IMR-90 (cell line): ENCODE results near the gene SPATA31D4. TPM values are rescaled to one million over a fixed set of nuclear protein-coding genes. Genes with fewer than 3 reads are reported as not detected.

Source experiments
- ATAC-seq: fragments of 200-7000 bp; cut with Tn5 transposase; 2 replicates; pipeline ENCODE4 v1.9.1; 2020; ENCODE audit warnings: low read depth, mild to moderate bottlenecking, moderate library complexity
- BruUV-seq: library from RNA; stranded (reverse); fragments of 400-500 nt; replicated peaks from 2 replicates; lab custom pipeline; 2021; lab: Mats Ljungman, UMichigan
- CTCF ChIA-PET: fragments of 300-600 bp; formaldehyde crosslinking; extraction: SDS; loops from one replicate; lab custom pipeline; 2021; ENCODE audit warnings: antibody characterized with exemption; lab: Yijun Ruan, JAX
- POLR2A ChIA-PET: fragments of 300-600 bp; sonication (Branson Sonifier 250); formaldehyde crosslinking; loops from one replicate; lab custom pipeline; 2022; ENCODE audit warnings: antibody characterized with exemption; ENCODE audit not compliant: unreplicated experiment; lab: Charles Lee
- DNase-seq: peaks from one replicate; pipeline ENCODE4 v3.0.0; 2013
- H2AFZ ChIP-seq: replicated peaks from 2 replicates; pipeline ENCODE3; 2013; ENCODE audit warnings: low read length, mild to moderate bottlenecking; ENCODE audit not compliant: poor library complexity
- H2AK5ac ChIP-seq: 2 replicates; pipeline ENCODE4 v1.6.1; 2013; ENCODE audit warnings: low read depth, low read length, inconsistent platforms
- H2AK9ac ChIP-seq: replicated peaks from 2 replicates; pipeline ENCODE3; 2013; ENCODE audit warnings: mild to moderate bottlenecking, low read depth, low read length, moderate library complexity; ENCODE audit not compliant: poor library complexity
- H2BK120ac ChIP-seq: 2 replicates; pipeline ENCODE4 v1.6.1; 2013; ENCODE audit warnings: low read depth, low read length, inconsistent platforms
- H2BK15ac ChIP-seq: 3 replicates; pipeline ENCODE4 v1.6.1; 2013; ENCODE audit warnings: low read depth, low read length, inconsistent platforms
- H2BK20ac ChIP-seq: 2 replicates; pipeline ENCODE4 v1.6.1; 2013; ENCODE audit warnings: low read depth, mild to moderate bottlenecking, inconsistent platforms, low read length, moderate library complexity
- H2BK5ac ChIP-seq: 2 replicates; pipeline ENCODE4 v1.6.1; 2013; ENCODE audit warnings: mild to moderate bottlenecking, low read depth, low read length, inconsistent platforms; ENCODE audit not compliant: poor library complexity, severe bottlenecking
- H3K14ac ChIP-seq: replicated peaks from 2 replicates; pipeline ENCODE4 v1.6.1; 2013; ENCODE audit warnings: low read depth, low read length, inconsistent platforms
- H3K18ac ChIP-seq: 2 replicates; pipeline ENCODE4 v1.6.1; 2013; ENCODE audit warnings: low read depth, low read length, control low read depth
- H3K23ac ChIP-seq: 2 replicates; pipeline ENCODE4 v1.6.1; 2013; ENCODE audit warnings: low read depth, low read length, inconsistent platforms
- H3K27ac ChIP-seq: 2 replicates; pipeline ENCODE4 v1.5.1; 2013; ENCODE audit warnings: mild to moderate bottlenecking, control low read depth, low read length; ENCODE audit not compliant: insufficient read depth
- H3K27me3 ChIP-seq: 2 replicates; pipeline ENCODE4 v1.6.1; 2013; ENCODE audit warnings: low read length; ENCODE audit not compliant: control insufficient read depth, insufficient read depth
- H3K36me3 ChIP-seq: 2 replicates; pipeline ENCODE4 v1.6.1; 2013; ENCODE audit warnings: low read length, mixed read lengths; ENCODE audit not compliant: control insufficient read depth, insufficient read depth
- H3K4ac ChIP-seq: 2 replicates; pipeline ENCODE4 v1.6.1; 2013; ENCODE audit warnings: low read depth, low read length, inconsistent platforms
- H3K4me1 ChIP-seq: 2 replicates; pipeline ENCODE4 v1.6.1; 2013; ENCODE audit warnings: low read length, mixed read lengths; ENCODE audit not compliant: control insufficient read depth, insufficient read depth
- H3K4me2 ChIP-seq: 2 replicates; pipeline ENCODE4 v1.6.1; 2013; ENCODE audit warnings: low read depth, mild to moderate bottlenecking, control low read depth, low read length, moderate library complexity
- H3K4me3 ChIP-seq: 2 replicates; pipeline ENCODE4 v1.5.1; 2013; ENCODE audit warnings: low read depth, mild to moderate bottlenecking, control low read depth, low read length, moderate library complexity; ENCODE audit not compliant: insufficient read depth
- H3K56ac ChIP-seq: 2 replicates; pipeline ENCODE4 v1.6.1; 2013; ENCODE audit warnings: low read length, inconsistent platforms; ENCODE audit not compliant: insufficient read depth; ENCODE audit errors: extremely low read depth
- H3K79me1 ChIP-seq, 2 experiments: 2 replicates each; pipeline ENCODE4 v1.6.1; 2013; ENCODE audit warnings: low read length in 2 of 2, inconsistent platforms in 1 of 2, low read depth in 1 of 2
- H3K9ac ChIP-seq: 2 replicates; pipeline ENCODE4 v1.6.1; 2013; ENCODE audit warnings: low read depth, low read length, control low read depth
- H3K9me1 ChIP-seq: 2 replicates; pipeline ENCODE4 v1.6.1; 2013; ENCODE audit warnings: low read length, inconsistent platforms; ENCODE audit not compliant: insufficient read depth
- H3K9me3 ChIP-seq: 2 replicates; pipeline ENCODE4 v1.6.1; 2013; ENCODE audit warnings: low read length; ENCODE audit not compliant: control insufficient read depth, insufficient read depth
- H4K20me1 ChIP-seq: 2 replicates; pipeline ENCODE4 v1.6.1; 2013; ENCODE audit warnings: low read length, inconsistent platforms; ENCODE audit not compliant: insufficient read depth
- H4K5ac ChIP-seq: 2 replicates; pipeline ENCODE4 v1.6.1; 2013; ENCODE audit warnings: mild to moderate bottlenecking, low read depth, low read length, control low read depth
- H4K8ac ChIP-seq, 2 experiments: 2 replicates each; pipeline ENCODE4 v1.6.1; 2013; ENCODE audit warnings: low read depth in 2 of 2, low read length in 2 of 2, control low read depth in 1 of 2, inconsistent platforms in 1 of 2
- H4K91ac ChIP-seq: 2 replicates; pipeline ENCODE4 v1.6.1; 2013; ENCODE audit warnings: low read depth, low read length, inconsistent platforms; ENCODE audit not compliant: insufficient read depth
- BHLHE40 ChIP-seq: fragments of 150-350 bp; IDR thresholded peaks from 2 replicates; pipeline ENCODE4 v1.6.1; 2016; ENCODE audit warnings: mild to moderate bottlenecking, low read depth, low read length
- CHD1 ChIP-seq: IDR thresholded peaks from 2 replicates; pipeline ENCODE4 v1.6.1; 2012; ENCODE audit warnings: low read depth, low read length, improper control_type of control experiment
- FOS ChIP-seq: fragments of 150-350 bp; IDR thresholded peaks from 2 replicates; pipeline ENCODE4 v1.6.1; 2016; ENCODE audit warnings: low read depth, low read length
- MAFK ChIP-seq: IDR thresholded peaks from 2 replicates; pipeline ENCODE4 v1.6.1; 2012; ENCODE audit warnings: low read depth, low read length, improper control_type of control experiment
- MAZ ChIP-seq: IDR thresholded peaks from 2 replicates; pipeline ENCODE4 v1.6.1; 2012; ENCODE audit warnings: low read depth, mild to moderate bottlenecking, low read length, improper control_type of control experiment, moderate library complexity, borderline replicate concordance
- POLR2A ChIP-seq: IDR thresholded peaks from 2 replicates; pipeline ENCODE4 v1.6.1; 2012; ENCODE audit warnings: mild to moderate bottlenecking, low read depth, low read length
- RFX5 ChIP-seq: IDR thresholded peaks from 2 replicates; pipeline ENCODE4 v1.8.0; 2012; ENCODE audit warnings: low read depth, mild to moderate bottlenecking, low read length, moderate library complexity
- SMC3 ChIP-seq: fragments of 150-350 bp; IDR thresholded peaks from 2 replicates; pipeline ENCODE4 v1.6.1; 2016; ENCODE audit warnings: low read depth, mild to moderate bottlenecking, antibody characterized with exemption, low read length, moderate library complexity
- WGBS, 2 experiments: methylation state at CpG; one replicate each; pipeline versions ENCODE4 v1.1.5 to v1.1.7; 2013; ENCODE audit warnings: missing lambda C conversion rate in 2 of 2; ENCODE audit not compliant: insufficient read length in 1 of 2; ENCODE audit errors: extremely low coverage in 2 of 2; 5-methylcytosine and 5-hydroxymethylcytosine counted together
- dilution Hi-C: fragments of 300-500 bp; cut with HindIII; formaldehyde crosslinking; loops from one replicate; pipeline ENCODE4 v1.14.3; 2018; ENCODE audit warnings: low sequenced_read_pairs; ENCODE audit not compliant: unreplicated experiment
- in situ Hi-C: fragments of 300-500 bp; cut with MboI; formaldehyde crosslinking; loops from 3 replicates; pipeline ENCODE4 v1.14.3; 2019; ENCODE audit warnings: low sequenced_read_pairs, inconsistent platforms, mixed read lengths
- intact Hi-C: fragments of 100-400 bp; cut with micrococcal nuclease; formaldehyde crosslinking; loops from 2 replicates; pipeline ENCODE4 v1.10.0; 2022
- polyA plus RNA-seq, 3 experiments: library from polyadenylated mRNA; depleted of rRNA; stranded (reverse); fragments of >200 nt; gene quantifications; 2 replicates each; pipeline ENCODE4 v1.2.3, GENCODE V29; 2012; ENCODE audit warnings: low replicate concordance in 1 of 3
- total RNA-seq: library from RNA; depleted of rRNA; stranded (reverse); fragments of >200 nt; gene quantifications from 2 replicates; pipeline ENCODE4 v1.2.3, GENCODE V29; 2012
- TF ChIP-seq, protein P1 (sequence below): conservative IDR thresholded peaks from 2 replicates; pipeline ENCODE4 v1.5.1; 2012; ENCODE audit warnings: mild to moderate bottlenecking, low read depth, low read length, improper control_type of control experiment
- TF ChIP-seq, protein P2 (sequence below): fragments of 150-350 bp; IDR thresholded peaks from 2 replicates; pipeline ENCODE4 v1.6.1; 2016; ENCODE audit warnings: low read depth, mild to moderate bottlenecking, low read length, moderate library complexity, borderline replicate concordance
- TF ChIP-seq, protein P3 (sequence below): fragments of 150-350 bp; IDR thresholded peaks from 2 replicates; pipeline ENCODE4 v1.6.1; 2017; ENCODE audit warnings: mild to moderate bottlenecking, antibody characterized with exemption, low read length, low read depth

Gene SPATA31D4
- total and polyA plus RNA-seq, 2 of the 4 experiments (the other 2 are of a cell fraction) = not detected

DNA sequence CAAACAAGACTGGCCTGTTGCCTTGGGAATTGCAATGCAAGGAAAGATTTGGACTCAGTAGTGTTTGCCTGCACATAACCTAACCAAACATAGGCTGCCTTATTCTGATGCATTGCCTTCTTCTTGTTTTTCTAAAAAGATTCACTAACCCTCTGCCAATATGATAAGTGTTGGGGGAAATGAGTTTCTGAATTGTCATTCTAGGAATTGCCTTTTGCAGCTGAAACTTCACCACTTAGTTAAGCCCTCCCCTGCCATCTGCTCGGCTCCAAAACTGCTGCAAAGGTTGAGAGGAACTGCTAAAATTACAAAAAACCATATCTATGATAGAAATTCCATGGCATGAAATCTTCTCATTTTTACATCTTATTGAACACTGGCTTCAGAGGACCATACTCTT, 41.6 kb upstream of the SPATA31D4 start:
- Histone ChIP-seq H4K5ac (no peak overlapping the region), H3K14ac (no peak overlapping the region), H3K36me3 (no peaks in the 10 kb centered on the region), H2AFZ (no peak overlapping the region), H3K9me3 (no peaks in the 10 kb centered on the region), H3K27me3 (no peaks in the 10 kb centered on the region), H4K8ac (no peak overlapping the region), H3K4ac (no peak overlapping the region), H4K91ac (no peak overlapping the region), H2BK20ac (no peak overlapping the region), H2AK5ac (no peak overlapping the region), H3K56ac (no peak overlapping the region), H3K23ac (no peak overlapping the region), H3K9ac (no peak overlapping the region), H3K4me3 (no peak overlapping the region), H2BK5ac (no peak overlapping the region), H3K18ac (no peak overlapping the region), H2AK9ac (no peak overlapping the region), H3K79me1 (no peaks in the 10 kb centered on the region), H2BK120ac (no peak overlapping the region), H2BK15ac (no peak overlapping the region), H4K20me1 (no peaks in the 10 kb centered on the region), H3K4me1 (no peaks in the 10 kb centered on the region), H3K9me1 (no peaks in the 10 kb centered on the region), H3K27ac (no peak overlapping the region), H3K4me2 (no peak overlapping the region)
- TF ChIP-seq, protein P1, sequence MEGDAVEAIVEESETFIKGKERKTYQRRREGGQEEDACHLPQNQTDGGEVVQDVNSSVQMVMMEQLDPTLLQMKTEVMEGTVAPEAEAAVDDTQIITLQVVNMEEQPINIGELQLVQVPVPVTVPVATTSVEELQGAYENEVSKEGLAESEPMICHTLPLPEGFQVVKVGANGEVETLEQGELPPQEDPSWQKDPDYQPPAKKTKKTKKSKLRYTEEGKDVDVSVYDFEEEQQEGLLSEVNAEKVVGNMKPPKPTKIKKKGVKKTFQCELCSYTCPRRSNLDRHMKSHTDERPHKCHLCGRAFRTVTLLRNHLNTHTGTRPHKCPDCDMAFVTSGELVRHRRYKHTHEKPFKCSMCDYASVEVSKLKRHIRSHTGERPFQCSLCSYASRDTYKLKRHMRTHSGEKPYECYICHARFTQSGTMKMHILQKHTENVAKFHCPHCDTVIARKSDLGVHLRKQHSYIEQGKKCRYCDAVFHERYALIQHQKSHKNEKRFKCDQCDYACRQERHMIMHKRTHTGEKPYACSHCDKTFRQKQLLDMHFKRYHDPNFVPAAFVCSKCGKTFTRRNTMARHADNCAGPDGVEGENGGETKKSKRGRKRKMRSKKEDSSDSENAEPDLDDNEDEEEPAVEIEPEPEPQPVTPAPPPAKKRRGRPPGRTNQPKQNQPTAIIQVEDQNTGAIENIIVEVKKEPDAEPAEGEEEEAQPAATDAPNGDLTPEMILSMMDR = no peak
- TF ChIP-seq, protein P2, sequence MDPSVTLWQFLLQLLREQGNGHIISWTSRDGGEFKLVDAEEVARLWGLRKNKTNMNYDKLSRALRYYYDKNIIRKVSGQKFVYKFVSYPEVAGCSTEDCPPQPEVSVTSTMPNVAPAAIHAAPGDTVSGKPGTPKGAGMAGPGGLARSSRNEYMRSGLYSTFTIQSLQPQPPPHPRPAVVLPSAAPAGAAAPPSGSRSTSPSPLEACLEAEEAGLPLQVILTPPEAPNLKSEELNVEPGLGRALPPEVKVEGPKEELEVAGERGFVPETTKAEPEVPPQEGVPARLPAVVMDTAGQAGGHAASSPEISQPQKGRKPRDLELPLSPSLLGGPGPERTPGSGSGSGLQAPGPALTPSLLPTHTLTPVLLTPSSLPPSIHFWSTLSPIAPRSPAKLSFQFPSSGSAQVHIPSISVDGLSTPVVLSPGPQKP = no peak
- TF ChIP-seq RFX5 (no peak), POLR2A (no peak), FOS (no peak), SMC3 (no peak), MAZ (no peak), CHD1 (no peak), BHLHE40 (no peak), MAFK (no peak)
- TF ChIP-seq, protein P3, sequence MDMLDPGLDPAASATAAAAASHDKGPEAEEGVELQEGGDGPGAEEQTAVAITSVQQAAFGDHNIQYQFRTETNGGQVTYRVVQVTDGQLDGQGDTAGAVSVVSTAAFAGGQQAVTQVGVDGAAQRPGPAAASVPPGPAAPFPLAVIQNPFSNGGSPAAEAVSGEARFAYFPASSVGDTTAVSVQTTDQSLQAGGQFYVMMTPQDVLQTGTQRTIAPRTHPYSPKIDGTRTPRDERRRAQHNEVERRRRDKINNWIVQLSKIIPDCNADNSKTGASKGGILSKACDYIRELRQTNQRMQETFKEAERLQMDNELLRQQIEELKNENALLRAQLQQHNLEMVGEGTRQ = no peak
- DNase-seq = no peak
- ChIA-PET POLR2A (no interaction called here), CTCF (no interaction called here)
- intact Hi-C loops (no loop called here), in situ Hi-C loops (no loop called here), dilution Hi-C loops (no loop called here)
- no peak for ATAC-seq
- WGBS, 2 experiments = no CpG with 5 or more reads among the region's 1 CpG
- no TSS peak for BruUV-seq
